H1 (cell line): ENCODE measurements around the gene WDCP.
A peak's percentile ranks its signal among the peaks of the same experiment; 100 is the strongest.

Source experiments
- CEBPB ChIP-seq: IDR thresholded peaks from 2 replicates; pipeline ENCODE4 v1.6.1; 2012; ENCODE audit warnings: low read depth, low read length
- CTCF ChIP-seq, 3 experiments: IDR thresholded peaks; 1 replicate in 2 of 3; 2 replicates in 1 of 3; pipeline versions ENCODE4 v1.5.1 to v1.6.1; 2011; ENCODE audit warnings: low read length in 3 of 3, mild to moderate bottlenecking in 3 of 3, inconsistent platforms in 2 of 3, low read depth in 1 of 3, moderate library complexity in 1 of 3; ENCODE audit not compliant: insufficient read depth in 1 of 3; ENCODE audit errors: control extremely low read depth in 1 of 3
- EP300 ChIP-seq, 2 experiments: IDR thresholded peaks; 1 replicate in 1 of 2; 2 replicates in 1 of 2; pipeline ENCODE4 v1.6.1; 2011 to 2012; ENCODE audit warnings: low read depth in 2 of 2, low read length in 2 of 2, mild to moderate bottlenecking in 2 of 2, borderline replicate concordance in 1 of 2, inconsistent platforms in 1 of 2, moderate library complexity in 1 of 2
- GABPA ChIP-seq: IDR thresholded peaks from 2 replicates; pipeline ENCODE4 v1.6.1; 2011; ENCODE audit warnings: mild to moderate bottlenecking, low read length, moderate library complexity, borderline replicate concordance; ENCODE audit not compliant: insufficient read depth
- POLR2A ChIP-seq, 2 experiments: IDR thresholded peaks; 1 replicate in 1 of 2; 2 replicates in 1 of 2; pipeline ENCODE4 v1.6.1; 2011; ENCODE audit warnings: low read depth in 2 of 2, low read length in 2 of 2, mild to moderate bottlenecking in 2 of 2; ENCODE audit errors: control extremely low read depth in 1 of 2
- RNF2 ChIP-seq: fragments of 200-900, 300-1000 bp; sonication (generic); IDR thresholded peaks from 2 replicates; pipeline ENCODE4 v1.7.1; 2016; ENCODE audit warnings: borderline replicate concordance, low read depth, mild to moderate bottlenecking, antibody characterized with exemption, low read length; ENCODE audit not compliant: poor library complexity, severe bottlenecking; ENCODE audit errors: missing control alignments
- YY1 ChIP-seq: IDR thresholded peaks from 2 replicates; pipeline ENCODE4 v1.6.1; 2011; ENCODE audit warnings: low read depth, mild to moderate bottlenecking, low read length
- TF ChIP-seq, protein P1 (sequence below): IDR thresholded peaks from 2 replicates; pipeline ENCODE4 v1.6.1; 2012; ENCODE audit warnings: inconsistent platforms

DNA sequence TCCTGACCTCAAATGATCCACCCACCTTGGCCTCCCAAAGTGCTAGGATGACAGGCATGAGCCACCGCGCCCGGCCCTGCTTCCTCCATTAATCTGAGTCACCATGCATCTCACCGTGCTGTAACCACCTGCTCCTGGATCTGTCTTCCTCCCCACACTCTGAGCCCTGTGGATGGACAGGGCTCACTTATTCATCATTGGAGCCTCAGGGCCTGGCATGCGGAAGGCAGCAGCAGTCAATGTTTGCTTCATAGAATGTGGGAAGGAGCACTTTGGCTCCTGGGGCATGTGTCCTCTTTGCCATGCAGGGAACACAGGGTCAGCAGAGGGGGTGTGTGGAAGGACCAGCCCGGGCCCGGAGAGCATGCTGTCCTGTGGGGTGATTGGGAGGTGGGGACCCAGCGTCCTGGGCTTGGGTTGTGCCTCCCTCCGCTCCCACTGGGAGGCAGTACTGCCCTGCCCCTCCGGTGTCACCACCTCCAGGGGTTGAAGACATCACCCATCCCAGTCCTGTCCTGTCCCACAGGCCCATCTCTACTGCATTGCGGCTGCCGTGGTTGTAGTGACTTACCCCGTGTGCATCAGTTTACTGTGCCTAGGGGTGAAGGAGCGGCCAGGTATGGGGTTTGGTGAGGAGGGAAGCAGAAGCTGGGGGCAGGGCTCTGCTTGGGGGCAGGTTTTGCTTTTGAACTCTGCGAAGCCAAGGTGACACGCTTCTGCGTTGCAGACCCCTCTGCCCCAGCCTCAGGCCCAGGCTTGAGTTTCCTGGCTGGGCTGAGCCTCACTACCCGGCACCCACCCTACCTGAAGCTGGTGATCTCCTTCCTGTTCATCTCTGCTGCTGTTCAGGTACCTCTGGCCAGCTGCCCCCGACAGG, 25.8 kb downstream of the WDCP start:
- no peak for TF ChIP-seq CEBPB
- no peak for TF ChIP-seq RNF2
- TF ChIP-seq CTCF (IDR thresholded peaks at IDR 0.05; ENCODE audit: control extremely low read depth in 1 of 3, insufficient read depth in 1 of 3, low read depth in 1 of 3, low read length in 3 of 3) = peak in 2 of 3 experiments; percentile 85 to 93; a peak in 3 of 4 replicates
- peak in 1 of 2 experiments; percentile 18; a peak in 1 of 3 replicates for TF ChIP-seq POLR2A (IDR thresholded peaks at IDR 0.05; ENCODE audit: control extremely low read depth in 1 of 2, low read depth in 2 of 2, low read length in 2 of 2)
- TF ChIP-seq YY1 = no peak
- TF ChIP-seq GABPA = no peak
- TF ChIP-seq EP300 (IDR thresholded peaks at IDR 0.05; ENCODE audit: borderline replicate concordance in 1 of 2, low read depth in 2 of 2, low read length in 2 of 2) = no peak
- TF ChIP-seq, protein P1, sequence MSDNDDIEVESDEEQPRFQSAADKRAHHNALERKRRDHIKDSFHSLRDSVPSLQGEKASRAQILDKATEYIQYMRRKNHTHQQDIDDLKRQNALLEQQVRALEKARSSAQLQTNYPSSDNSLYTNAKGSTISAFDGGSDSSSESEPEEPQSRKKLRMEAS = peak; percentile 48; the same call in 1 of the 2 replicates
